ENCODE data around the gene POLR2M.

DNA sequence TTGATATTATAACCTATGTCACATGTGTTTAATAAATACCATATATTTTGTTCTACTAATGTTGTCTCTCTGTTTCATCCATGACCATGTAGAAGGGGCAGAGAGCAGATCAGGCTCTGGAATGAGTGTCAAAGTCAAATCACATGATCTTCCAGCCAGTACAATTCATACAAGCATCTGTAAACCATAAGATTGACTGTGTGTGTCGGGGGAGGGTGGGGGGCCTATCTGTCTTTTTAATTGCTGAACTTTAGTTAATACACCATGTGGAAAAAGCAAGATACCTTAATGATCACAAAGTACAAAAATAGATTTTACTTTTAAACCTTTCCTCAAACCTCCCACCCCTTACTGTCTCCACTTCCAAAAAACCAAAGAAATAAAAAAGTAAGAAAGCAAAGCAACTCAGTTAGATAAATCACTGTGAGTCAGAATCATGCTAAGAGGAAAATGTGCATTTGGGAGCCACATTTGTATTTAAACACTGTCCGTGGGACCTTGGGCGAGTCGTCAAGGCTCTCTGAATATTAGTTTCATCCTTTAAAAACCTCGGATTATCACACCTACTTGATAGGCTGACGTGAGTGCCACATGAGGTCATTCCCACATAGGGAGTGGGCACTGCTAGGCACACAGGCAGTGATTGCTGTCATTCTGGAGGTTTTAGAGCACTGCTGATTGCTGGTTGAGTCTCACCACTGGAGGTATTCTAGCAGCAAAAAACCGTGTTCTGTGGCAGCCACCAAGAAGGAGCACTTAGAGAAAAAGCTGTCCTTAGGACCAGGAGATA, 21.0 kb upstream of the POLR2M start:
- TF ChIP-seq, protein P1, sequence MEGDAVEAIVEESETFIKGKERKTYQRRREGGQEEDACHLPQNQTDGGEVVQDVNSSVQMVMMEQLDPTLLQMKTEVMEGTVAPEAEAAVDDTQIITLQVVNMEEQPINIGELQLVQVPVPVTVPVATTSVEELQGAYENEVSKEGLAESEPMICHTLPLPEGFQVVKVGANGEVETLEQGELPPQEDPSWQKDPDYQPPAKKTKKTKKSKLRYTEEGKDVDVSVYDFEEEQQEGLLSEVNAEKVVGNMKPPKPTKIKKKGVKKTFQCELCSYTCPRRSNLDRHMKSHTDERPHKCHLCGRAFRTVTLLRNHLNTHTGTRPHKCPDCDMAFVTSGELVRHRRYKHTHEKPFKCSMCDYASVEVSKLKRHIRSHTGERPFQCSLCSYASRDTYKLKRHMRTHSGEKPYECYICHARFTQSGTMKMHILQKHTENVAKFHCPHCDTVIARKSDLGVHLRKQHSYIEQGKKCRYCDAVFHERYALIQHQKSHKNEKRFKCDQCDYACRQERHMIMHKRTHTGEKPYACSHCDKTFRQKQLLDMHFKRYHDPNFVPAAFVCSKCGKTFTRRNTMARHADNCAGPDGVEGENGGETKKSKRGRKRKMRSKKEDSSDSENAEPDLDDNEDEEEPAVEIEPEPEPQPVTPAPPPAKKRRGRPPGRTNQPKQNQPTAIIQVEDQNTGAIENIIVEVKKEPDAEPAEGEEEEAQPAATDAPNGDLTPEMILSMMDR (conservative IDR thresholded peaks at IDR 0.05), result no peak
- no peak for TF ChIP-seq EZH2 (IDR thresholded peaks at IDR 0.05; ENCODE audit: low read depth)

All from PC-9 (cell line).